ENCODE measurements around the gene CD40LG.

The CD40LG gene

GRCh38 chrX:136647677-136648360 is at the start of gene CD40LG:
Gene CD40LG (plus strand): TSS chrX:136648158. CDS start chrX:136648249, 91 bp downstream.
- no peaks in the 10 kb centered on the region for H3K27me3 ChIP-seq (ENCODE audit: control insufficient read depth, insufficient read depth, low read length)
- H3K9me3 ChIP-seq (ENCODE audit: control insufficient read depth, low read depth, low read length): peaks cover 19% of the 10 kb centered on the region
- H3K27ac ChIP-seq (ENCODE audit: low read length): no peak within 1 kb of the TSS
- no peak within 1 kb of the TSS for H3K9ac ChIP-seq (ENCODE audit: low read length)
- H3K36me3 ChIP-seq (ENCODE audit: control insufficient read depth, low read depth, low read length): no peaks in the 10 kb centered on the region
- peaks cover 4% of the 10 kb centered on the region for H3K4me1 ChIP-seq (ENCODE audit: control insufficient read depth, low read depth, low read length)
- no peak within 1 kb of the TSS for H3K4me3 ChIP-seq (ENCODE audit: low read length)

DNA sequence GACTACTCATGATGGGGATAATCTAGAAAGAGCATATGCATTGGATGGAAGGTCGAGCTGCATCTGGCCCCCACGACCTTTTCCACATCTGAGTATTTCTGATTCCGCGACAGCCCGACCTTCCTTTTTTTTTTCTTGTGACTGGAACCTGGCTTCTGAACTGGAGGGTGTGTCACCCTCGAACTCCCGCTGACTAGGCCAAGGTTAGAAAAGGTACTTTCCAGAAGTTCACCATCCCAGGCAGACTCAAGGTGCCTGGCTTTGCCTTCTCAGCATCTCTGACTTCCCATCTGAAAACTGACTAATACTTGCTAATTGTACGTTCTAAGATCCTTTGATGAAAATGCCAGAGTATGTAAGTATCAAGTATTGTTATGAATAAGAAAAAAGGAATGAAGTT is 49.3 kb upstream of the CD40LG start:
- H3K36me3 ChIP-seq (ENCODE audit: control insufficient read depth, low read depth, low read length): no peaks in the 10 kb centered on the region
- no peaks in the 10 kb centered on the region for H3K27me3 ChIP-seq (ENCODE audit: control insufficient read depth, insufficient read depth, low read length)
- no peak overlapping the region for H3K4me3 ChIP-seq (ENCODE audit: low read length)
- no peaks in the 10 kb centered on the region for H3K4me1 ChIP-seq (ENCODE audit: control insufficient read depth, low read depth, low read length)
- no peak overlapping the region for H3K9ac ChIP-seq (ENCODE audit: low read length)
- H3K27ac ChIP-seq (ENCODE audit: low read length): no peak overlapping the region
- peaks cover 21% of the 10 kb centered on the region for H3K9me3 ChIP-seq (ENCODE audit: control insufficient read depth, low read depth, low read length)

DNA sequence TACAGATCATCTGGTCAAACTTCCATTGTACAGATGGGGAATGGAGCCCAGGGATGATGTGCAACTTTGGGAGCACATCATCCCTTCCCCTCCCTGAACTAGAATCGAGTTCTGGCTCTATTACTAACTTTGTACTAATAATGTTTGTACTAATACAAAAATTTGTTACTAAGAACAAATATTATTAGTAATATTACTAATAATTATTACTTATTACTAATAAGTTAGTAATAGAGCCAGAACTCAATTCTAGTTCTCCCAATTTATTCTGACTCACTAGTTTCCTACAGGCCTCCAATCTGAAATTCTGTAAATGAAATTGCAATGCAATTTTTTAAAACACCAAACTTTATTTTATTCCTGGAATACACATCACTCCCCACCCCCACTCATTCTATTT is 47.9 kb upstream of the CD40LG start:
- Histone ChIP-seq H3K9me3 (ENCODE audit: control insufficient read depth, low read depth, low read length) (peaks cover 26% of the 10 kb centered on the region), H3K9ac (ENCODE audit: low read length) (no peak overlapping the region), H3K36me3 (ENCODE audit: control insufficient read depth, low read depth, low read length) (no peaks in the 10 kb centered on the region), H3K4me3 (ENCODE audit: low read length) (no peak overlapping the region), H3K4me1 (ENCODE audit: control insufficient read depth, low read depth, low read length) (no peaks in the 10 kb centered on the region), H3K27me3 (ENCODE audit: control insufficient read depth, insufficient read depth, low read length) (no peaks in the 10 kb centered on the region), H3K27ac (ENCODE audit: low read length) (no peak overlapping the region)

DNA sequence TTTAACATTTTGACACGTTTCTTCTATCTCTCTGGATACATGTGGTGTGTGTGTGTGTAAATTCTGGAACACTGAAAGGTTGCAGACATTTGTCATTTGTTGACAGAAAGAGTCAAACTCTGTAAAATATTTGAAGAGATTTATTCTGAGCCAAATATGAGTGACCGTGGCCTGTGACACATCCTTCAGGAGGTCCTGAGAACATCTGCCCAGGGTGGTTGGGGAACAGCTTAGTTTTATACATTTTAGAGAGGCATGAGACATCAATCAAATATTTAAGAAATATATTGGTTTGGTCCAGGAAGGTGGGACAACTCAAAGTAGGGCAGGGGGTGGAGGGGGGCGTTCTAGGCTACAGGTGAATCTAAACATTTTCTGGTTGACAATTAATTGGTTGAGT is 40.7 kb upstream of the CD40LG start:
- Histone ChIP-seq H3K36me3 (ENCODE audit: control insufficient read depth, low read depth, low read length) (no peaks in the 10 kb centered on the region), H3K27ac (ENCODE audit: low read length) (no peak overlapping the region), H3K4me1 (ENCODE audit: control insufficient read depth, low read depth, low read length) (no peaks in the 10 kb centered on the region), H3K4me3 (ENCODE audit: low read length) (no peak overlapping the region), H3K9ac (ENCODE audit: low read length) (no peak overlapping the region), H3K9me3 (ENCODE audit: control insufficient read depth, low read depth, low read length) (peaks cover 15% of the 10 kb centered on the region), H3K27me3 (ENCODE audit: control insufficient read depth, insufficient read depth, low read length) (no peaks in the 10 kb centered on the region)

DNA sequence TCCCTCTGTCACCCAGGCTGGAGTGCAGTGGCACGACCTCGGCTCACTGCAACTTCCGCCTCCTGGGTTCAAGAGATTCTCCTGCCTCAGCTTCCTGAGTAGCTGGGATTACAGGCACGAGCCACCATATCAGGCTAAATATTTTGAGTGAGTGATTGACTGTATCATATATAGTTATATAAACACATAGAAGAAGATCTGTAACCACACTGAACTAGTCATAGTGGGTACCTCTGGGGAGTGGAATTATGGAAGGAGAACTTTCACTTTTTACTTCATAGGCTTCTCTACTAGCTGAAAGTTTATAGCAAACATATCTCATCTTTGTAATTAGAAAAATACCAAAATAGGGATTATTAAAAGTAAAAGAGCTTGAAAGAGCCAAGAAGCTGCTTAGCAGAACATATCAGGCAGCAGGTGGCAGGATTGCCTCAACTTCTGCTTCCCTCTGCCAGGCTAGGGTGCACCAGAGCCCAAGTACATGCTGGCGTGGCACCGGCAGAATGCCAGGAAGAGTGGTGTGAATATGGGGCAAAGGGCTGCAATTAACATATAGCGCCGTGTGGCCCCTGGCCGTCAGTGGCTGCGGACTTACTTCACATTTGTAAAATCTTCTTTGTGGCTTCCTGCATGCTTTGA is 39.5 kb upstream of the CD40LG start:
- Histone ChIP-seq H3K4me3 (ENCODE audit: low read length) (no peak overlapping the region), H3K4me1 (ENCODE audit: control insufficient read depth, low read depth, low read length) (no peaks in the 10 kb centered on the region), H3K27ac (ENCODE audit: low read length) (no peak overlapping the region), H3K9me3 (ENCODE audit: control insufficient read depth, low read depth, low read length) (peaks cover 7% of the 10 kb centered on the region), H3K27me3 (ENCODE audit: control insufficient read depth, insufficient read depth, low read length) (no peaks in the 10 kb centered on the region), H3K9ac (ENCODE audit: low read length) (no peak overlapping the region), H3K36me3 (ENCODE audit: control insufficient read depth, low read depth, low read length) (no peaks in the 10 kb centered on the region)

DNA sequence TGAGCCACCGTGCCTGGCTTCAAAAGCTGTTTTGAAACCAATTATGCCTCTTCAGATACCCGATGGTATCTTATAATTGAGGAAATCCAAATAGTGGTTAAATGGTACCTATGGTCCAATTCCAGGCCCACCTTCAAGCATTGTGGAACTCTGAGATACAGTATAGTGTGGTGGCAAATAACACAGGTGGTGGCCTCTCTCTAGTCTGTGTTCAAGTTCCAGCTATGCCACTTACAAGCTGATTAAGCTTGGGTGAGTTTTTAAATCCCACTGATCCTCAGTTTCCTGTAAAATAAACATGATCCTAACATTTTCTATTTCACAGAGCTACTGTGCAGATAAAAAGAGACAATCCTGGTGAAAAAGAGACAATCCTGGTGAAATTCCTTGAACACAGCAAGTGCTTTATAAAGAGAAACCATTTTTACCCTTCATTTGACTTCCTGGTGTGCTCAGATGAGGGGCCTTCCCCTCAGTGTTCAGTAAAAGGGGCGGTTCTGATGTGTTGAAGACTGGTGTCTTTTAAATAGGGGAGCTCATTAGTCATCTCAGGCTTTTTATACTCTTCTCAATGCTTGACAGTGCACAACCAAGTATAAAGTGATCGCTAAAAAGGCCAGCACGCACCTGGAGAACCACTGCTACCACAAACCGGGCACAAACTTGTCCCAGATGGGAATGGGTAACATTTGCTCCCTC is 30.8 kb upstream of the CD40LG start:
- H3K4me3 ChIP-seq (ENCODE audit: low read length): no peak overlapping the region
- H3K9ac ChIP-seq (ENCODE audit: low read length): no peak overlapping the region
- no peak overlapping the region for H3K27ac ChIP-seq (ENCODE audit: low read length)
- H3K4me1 ChIP-seq (ENCODE audit: control insufficient read depth, low read depth, low read length): no peaks in the 10 kb centered on the region
- peaks cover 27% of the 10 kb centered on the region for H3K9me3 ChIP-seq (ENCODE audit: control insufficient read depth, low read depth, low read length)
- no peaks in the 10 kb centered on the region for H3K27me3 ChIP-seq (ENCODE audit: control insufficient read depth, insufficient read depth, low read length)
- no peaks in the 10 kb centered on the region for H3K36me3 ChIP-seq (ENCODE audit: control insufficient read depth, low read depth, low read length)

- Histone ChIP-seq H3K36me3 (ENCODE audit: control insufficient read depth, low read depth, low read length) (no peaks in the 10 kb centered on the region), H3K27ac (ENCODE audit: low read length) (no peak overlapping the region), H3K9me3 (ENCODE audit: control insufficient read depth, low read depth, low read length) (peaks cover 18% of the 10 kb centered on the region), H3K27me3 (ENCODE audit: control insufficient read depth, insufficient read depth, low read length) (no peaks in the 10 kb centered on the region), H3K9ac (ENCODE audit: low read length) (no peak overlapping the region), H3K4me1 (ENCODE audit: control insufficient read depth, low read depth, low read length) (no peaks in the 10 kb centered on the region), H3K4me3 (ENCODE audit: low read length) (no peak overlapping the region)
Observed at GRCh38 chrX:136619899-136620505, 28.0 kb upstream of the CD40LG start.

GRCh38 chrX:136620780-136621179 is 27.2 kb upstream of the CD40LG start:
- no peaks in the 10 kb centered on the region for H3K27me3 ChIP-seq (ENCODE audit: control insufficient read depth, insufficient read depth, low read length)
- H3K9me3 ChIP-seq (ENCODE audit: control insufficient read depth, low read depth, low read length): peaks cover 12% of the 10 kb centered on the region
- no peak overlapping the region for H3K4me3 ChIP-seq (ENCODE audit: low read length)
- H3K36me3 ChIP-seq (ENCODE audit: control insufficient read depth, low read depth, low read length): no peaks in the 10 kb centered on the region
- no peaks in the 10 kb centered on the region for H3K4me1 ChIP-seq (ENCODE audit: control insufficient read depth, low read depth, low read length)
- H3K27ac ChIP-seq (ENCODE audit: low read length): no peak overlapping the region
- H3K9ac ChIP-seq (ENCODE audit: low read length): no peak overlapping the region

- Histone ChIP-seq H3K27ac (ENCODE audit: low read length) (no peak overlapping the region), H3K9me3 (ENCODE audit: control insufficient read depth, low read depth, low read length) (peaks cover 9% of the 10 kb centered on the region), H3K27me3 (ENCODE audit: control insufficient read depth, insufficient read depth, low read length) (no peaks in the 10 kb centered on the region)
Observed at GRCh38 chrX:136622568-136622967, 25.4 kb upstream of the CD40LG start.

GRCh38 chrX:136623396-136623795 is 24.6 kb upstream of the CD40LG start:
- no peak overlapping the region for H3K4me3 ChIP-seq (ENCODE audit: low read length)
- no peak overlapping the region for H3K27ac ChIP-seq (ENCODE audit: low read length)
- no peaks in the 10 kb centered on the region for H3K36me3 ChIP-seq (ENCODE audit: control insufficient read depth, low read depth, low read length)
- H3K27me3 ChIP-seq (ENCODE audit: control insufficient read depth, insufficient read depth, low read length): no peaks in the 10 kb centered on the region
- no peak overlapping the region for H3K9ac ChIP-seq (ENCODE audit: low read length)
- no peaks in the 10 kb centered on the region for H3K4me1 ChIP-seq (ENCODE audit: control insufficient read depth, low read depth, low read length)
- peaks cover 9% of the 10 kb centered on the region for H3K9me3 ChIP-seq (ENCODE audit: control insufficient read depth, low read depth, low read length)

More at GRCh38 chrX:136622568-136622967, 25.4 kb upstream of the CD40LG start:
- H3K4me3 ChIP-seq (ENCODE audit: low read length): no peak overlapping the region
- H3K4me1 ChIP-seq (ENCODE audit: control insufficient read depth, low read depth, low read length): no peaks in the 10 kb centered on the region
- H3K9ac ChIP-seq (ENCODE audit: low read length): no peak overlapping the region
- no peaks in the 10 kb centered on the region for H3K36me3 ChIP-seq (ENCODE audit: control insufficient read depth, low read depth, low read length)

DNA sequence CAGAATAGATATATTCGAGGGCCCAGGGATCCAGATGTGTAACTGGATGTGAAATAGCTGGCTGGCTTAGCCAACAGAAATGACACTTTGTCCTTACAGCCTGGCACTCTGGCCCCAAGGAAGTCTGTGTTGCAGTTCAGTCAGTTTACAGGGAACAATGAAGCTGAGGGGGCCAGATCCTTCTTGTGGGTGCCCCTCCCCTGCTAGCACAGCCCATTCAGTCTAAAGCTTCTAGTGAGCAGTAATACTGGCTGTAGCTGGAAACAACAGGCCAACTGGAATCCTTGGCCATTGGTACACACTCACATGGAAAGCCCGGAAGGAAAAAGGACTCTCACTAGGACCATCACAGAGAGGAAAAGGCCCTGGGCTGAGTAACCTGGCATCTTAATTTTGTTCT is 22.7 kb upstream of the CD40LG start:
- H3K9me3 ChIP-seq (ENCODE audit: control insufficient read depth, low read depth, low read length): peaks cover 8% of the 10 kb centered on the region
- H3K27me3 ChIP-seq (ENCODE audit: control insufficient read depth, insufficient read depth, low read length): no peaks in the 10 kb centered on the region

More for the DNA sequence above, 22.7 kb upstream of the CD40LG start:
- no peaks in the 10 kb centered on the region for H3K36me3 ChIP-seq (ENCODE audit: control insufficient read depth, low read depth, low read length)
- no peak overlapping the region for H3K9ac ChIP-seq (ENCODE audit: low read length)
- no peaks in the 10 kb centered on the region for H3K4me1 ChIP-seq (ENCODE audit: control insufficient read depth, low read depth, low read length)
- no peak overlapping the region for H3K4me3 ChIP-seq (ENCODE audit: low read length)
- H3K27ac ChIP-seq (ENCODE audit: low read length): no peak overlapping the region

Data from iPS-18a (cell line).